GM18867 (cell line): ENCODE data around the gene TSPAN4.
A peak's percentile ranks its signal among the peaks of the same experiment; 100 is the strongest.

Source experiments
- ATAC-seq: cut with Tn5 transposase; IDR thresholded peaks from one replicate; pipeline ENCODE4 v1.9.1; 2021; ENCODE audit warnings: mild to moderate bottlenecking, moderate library complexity; ENCODE audit not compliant: unreplicated experiment

TSPAN4 gene

GRCh38 chr11:847876-848275 is 5.2 kb downstream of the TSPAN4 start:
- no peak for ATAC-seq

- ATAC-seq, result peak; percentile 49
Measured at GRCh38 chr11:848380-848931, 5.8 kb downstream of the TSPAN4 start.

- no peak for ATAC-seq
Measured at GRCh38 chr11:849104-849824, 6.6 kb downstream of the TSPAN4 start.

- no peak for ATAC-seq
Measured at GRCh38 chr11:849951-850774, 7.5 kb downstream of the TSPAN4 start.

- ATAC-seq, result no peak
Measured at GRCh38 chr11:850775-851763, 8.4 kb downstream of the TSPAN4 start.

- no peak for ATAC-seq
Measured at GRCh38 chr11:852762-853161, 10.1 kb downstream of the TSPAN4 start.

GRCh38 chr11:853682-854448 is 11.2 kb downstream of the TSPAN4 start:
- ATAC-seq, result no peak

GRCh38 chr11:854601-855329 is 12.1 kb downstream of the TSPAN4 start:
- no peak for ATAC-seq

- no peak for ATAC-seq
Measured at GRCh38 chr11:855330-855674, 12.7 kb downstream of the TSPAN4 start.

GRCh38 chr11:855796-856195 is 13.1 kb downstream of the TSPAN4 start:
- no peak for ATAC-seq

GRCh38 chr11:856397-856796 is 13.7 kb downstream of the TSPAN4 start:
- ATAC-seq, result no peak

GRCh38 chr11:858053-858761 is 15.6 kb downstream of the TSPAN4 start:
- no peak for ATAC-seq

GRCh38 chr11:858762-859339 is 16.2 kb downstream of the TSPAN4 start:
- no peak for ATAC-seq

- ATAC-seq, result no peak
Measured at GRCh38 chr11:859394-860131, 16.9 kb downstream of the TSPAN4 start.

- ATAC-seq, result no peak
Measured at GRCh38 chr11:860234-861104, 17.8 kb downstream of the TSPAN4 start.

GRCh38 chr11:861105-861479 is 18.4 kb downstream of the TSPAN4 start:
- ATAC-seq, result no peak

- no peak for ATAC-seq
Measured at GRCh38 chr11:862081-862661, 19.5 kb downstream of the TSPAN4 start.
